Measurements from ENCODE around the gene INAFM2.

The INAFM2 gene

GRCh38 chr15:40330368-40330836 is 6.9 kb downstream of the INAFM2 start:
- no peak for DNase-seq

GRCh38 chr15:40331026-40331425 is 7.5 kb downstream of the INAFM2 start:
- no peak for DNase-seq

- no peak for DNase-seq
Measured at GRCh38 chr15:40331637-40332036, 8.1 kb downstream of the INAFM2 start.

GRCh38 chr15:40332113-40332781 is 8.8 kb downstream of the INAFM2 start:
- no peak for DNase-seq

- DNase-seq, result peak; percentile 31 to 77
Measured at GRCh38 chr15:40333922-40334492, 10.5 kb downstream of the INAFM2 start.

- DNase-seq, result no peak
Measured at GRCh38 chr15:40334541-40334940, 11.0 kb downstream of the INAFM2 start.

GRCh38 chr15:40334941-40335795 is 11.7 kb downstream of the INAFM2 start:
- DNase-seq, result no peak

GRCh38 chr15:40335938-40336743 is 12.6 kb downstream of the INAFM2 start:
- no peak for DNase-seq

GRCh38 chr15:40336744-40337122 is 13.2 kb downstream of the INAFM2 start:
- peak; percentile 19 to 38 for DNase-seq

GRCh38 chr15:40337597-40337996 is 14.1 kb downstream of the INAFM2 start:
- DNase-seq, result no peak

- DNase-seq, result peak; percentile 79 to 80
Measured at GRCh38 chr15:40338041-40338657, 14.7 kb downstream of the INAFM2 start.

- DNase-seq, result no peak
Measured at GRCh38 chr15:40338921-40339620, 15.6 kb downstream of the INAFM2 start.

- DNase-seq, result no peak
Measured at GRCh38 chr15:40339621-40339945, 16.1 kb downstream of the INAFM2 start.

- no peak for DNase-seq
Measured at GRCh38 chr15:40340038-40340739, 16.7 kb downstream of the INAFM2 start.

GRCh38 chr15:40340740-40341400 is 17.4 kb downstream of the INAFM2 start, which contains the start of gene CCDC9B:
CCDC9B (minus strand) TSS chr15:40340939; CDS start chr15:40340819, 120 bp downstream.
- DNase-seq, result peak in 1 of 2 donors; percentile 20

GRCh38 chr15:40342416-40343320 is 19.2 kb downstream of the INAFM2 start:
- DNase-seq, result no peak

- no peak for DNase-seq
Measured at GRCh38 chr15:40343512-40343911, 20.0 kb downstream of the INAFM2 start.

GRCh38 chr15:40344217-40344616 is 20.7 kb downstream of the INAFM2 start:
- DNase-seq, result no peak

- peak; percentile 71 to 80 for DNase-seq
Measured at GRCh38 chr15:40344631-40345120, 21.2 kb downstream of the INAFM2 start.
